HepG2 (cell line): ENCODE measurements around the gene VKORC1L1. TPM values are rescaled to one million over a fixed set of nuclear protein-coding genes. Genes with fewer than 3 reads are reported as not detected.

Experiments
- ATAC-seq: fragments of 200-7000 bp; cut with Tn5 transposase; 3 replicates; pipeline ENCODE4 v1.9.1; 2020; ENCODE audit warnings: mild to moderate bottlenecking, moderate library complexity
- BruUV-seq: library from RNA; stranded (reverse); fragments of 400-500 nt; replicated peaks from 2 replicates; lab custom pipeline; 2021; lab: Mats Ljungman, UMichigan
- CTCF ChIA-PET: fragments of 300-600 bp; formaldehyde crosslinking; extraction: SDS; loops from one replicate; lab custom pipeline; 2021; ENCODE audit warnings: low total read pairs, inconsistent platforms, low intra/inter-chr PET ratio; lab: Yijun Ruan, JAX
- POLR2A ChIA-PET: fragments of 350-600 bp; sonication (Branson Sonifier 250); formaldehyde crosslinking; loops from one replicate; lab custom pipeline; 2020; ENCODE audit warnings: antibody characterized with exemption, inconsistent platforms; lab: Yijun Ruan, JAX
- DNase-seq: peaks from one replicate; pipeline ENCODE4 v3.0.0-alpha.2; 2015; ENCODE audit warnings: low spot score
- FAIRE-seq: peaks from 3 replicates; lab custom pipeline; 2011; peaks lifted over from hg19 to GRCh38; lab: Jason Lieb, UNC
- H2AFZ ChIP-seq: one replicate; pipeline ENCODE4 v1.6.1; 2011; ENCODE audit warnings: low read length, inconsistent platforms
- H3K27ac ChIP-seq: fragments of 300-600 bp; 3 replicates; pipeline ENCODE4 v1.8.0; 2011; ENCODE audit warnings: mixed run types, mild to moderate bottlenecking, mixed read lengths, low read length, inconsistent platforms; ENCODE audit not compliant: insufficient read depth; ENCODE audit errors: extremely low read length
- H3K27me3 ChIP-seq, 2 experiments: fragments of 200-600 bp in 1 of 2; 2 replicates in 1 of 2; 3 replicates in 1 of 2; pipeline versions ENCODE4 v1.6.0 to v1.8.0; 2011; ENCODE audit warnings: low read length in 2 of 2, mild to moderate bottlenecking in 2 of 2, moderate library complexity in 2 of 2, inconsistent platforms in 1 of 2; ENCODE audit not compliant: insufficient read depth in 2 of 2, control insufficient read depth in 1 of 2
- H3K36me3 ChIP-seq, 2 experiments: fragments of 200-600 bp in 1 of 2; replicated peaks in 1 of 2; 2 replicates in 1 of 2; 3 replicates in 1 of 2; pipeline versions ENCODE4 v1.5.1 to v1.8.0; 2011; ENCODE audit warnings: low read length in 2 of 2, inconsistent platforms in 1 of 2; ENCODE audit not compliant: insufficient read depth in 2 of 2, control insufficient read depth in 1 of 2
- H3K4me1 ChIP-seq: 2 replicates; pipeline ENCODE4 v1.5.1; 2012; ENCODE audit warnings: low read length, inconsistent platforms; ENCODE audit not compliant: insufficient read depth
- H3K4me2 ChIP-seq: 2 replicates; pipeline ENCODE4 v1.6.0; 2011; ENCODE audit warnings: low read depth, low read length, inconsistent platforms
- H3K4me3 ChIP-seq, 3 experiments: fragments of 200-600 bp in 1 of 3; sonication (generic), shearing (Covaris generic) in 1 of 3; replicated peaks in 1 of 3; 2 replicates each; pipeline ENCODE4 v1.5.1; 2011 to 2016; ENCODE audit warnings: low read length in 3 of 3, inconsistent platforms in 2 of 3, low read depth in 2 of 3, mild to moderate bottlenecking in 2 of 3, control low read depth in 1 of 3, mixed read lengths in 1 of 3; ENCODE audit not compliant: insufficient read depth in 1 of 3
- H3K79me2 ChIP-seq: one replicate; pipeline ENCODE4 v1.6.1; 2011; ENCODE audit warnings: low read length, inconsistent platforms; ENCODE audit not compliant: insufficient read depth
- H3K9ac ChIP-seq: 2 replicates; pipeline ENCODE4 v1.6.0; 2011; ENCODE audit warnings: mild to moderate bottlenecking, low read depth, low read length, inconsistent platforms; ENCODE audit not compliant: insufficient read depth
- H3K9me3 ChIP-seq: 2 replicates; pipeline ENCODE4 v1.5.1; 2012; ENCODE audit warnings: mild to moderate bottlenecking, low read length
- H4K20me1 ChIP-seq: 2 replicates; pipeline ENCODE4 v1.6.0; 2011; ENCODE audit warnings: inconsistent platforms, mild to moderate bottlenecking, low read length, moderate library complexity; ENCODE audit not compliant: insufficient read depth
- ARID5B ChIP-seq: IDR thresholded peaks from 2 replicates; pipeline ENCODE4 v1.4.0; 2020; ENCODE audit warnings: mild to moderate bottlenecking, missing genetic modification reagents
- ATF1 ChIP-seq: IDR thresholded peaks from 2 replicates; pipeline ENCODE4 v1.6.1; 2016; ENCODE audit warnings: mild to moderate bottlenecking, control low read depth
- BATF2 ChIP-seq: sonication (generic); formaldehyde crosslinking; IDR thresholded peaks from 2 replicates; pipeline ENCODE4 v1.8.0; 2022; ENCODE audit warnings: mild to moderate bottlenecking, missing genetic modification reagents, moderate library complexity
- SAFB2 ChIP-seq: sonication (generic); formaldehyde crosslinking; IDR thresholded peaks from 2 replicates; pipeline ENCODE4 v1.5.1; 2020; ENCODE audit warnings: missing genetic modification reagents, low read depth, mild to moderate bottlenecking, borderline replicate concordance
- ZNF543 ChIP-seq: sonication (generic); formaldehyde crosslinking; IDR thresholded peaks from 2 replicates; pipeline ENCODE4 v1.4.0; 2020; ENCODE audit warnings: mild to moderate bottlenecking, missing genetic modification reagents
- WGBS: methylation state at CpG from one replicate; pipeline ENCODE4 v1.1.6; 2017; ENCODE audit warnings: low lambda C conversion rate; 5-methylcytosine and 5-hydroxymethylcytosine counted together
- in situ Hi-C: cut with HindIII; loops from 2 replicates; pipeline ENCODE4 v1.10.0; 2017; ENCODE audit warnings: low pct_unique_long_range_greater_than_20kb; ENCODE audit not compliant: extremely low pct_ligation_motif_present
- intact Hi-C: fragments of 100-400 bp; cut with micrococcal nuclease; formaldehyde crosslinking; loops from one replicate; pipeline ENCODE4 v1.10.0; 2022; ENCODE audit not compliant: unreplicated experiment
- polyA plus RNA-seq, 8 experiments: library from polyadenylated mRNA; depleted of rRNA in 3 of 8; stranded (reverse) in 7 of 8; unstranded in 1 of 8; fragments of >200 nt; fragmentation: Illumina TruSeq in 4 of 8; extraction: Trizol in 4 of 8; gene quantifications; 2 replicates each; pipeline versions ENCODE4 v1.2.1 to v1.2.3, GENCODE V29; 2011 to 2016; ENCODE audit warnings: low read depth in 4 of 8, missing spikeins in 1 of 8, mixed read lengths in 1 of 8; ENCODE audit not compliant: insufficient read depth in 1 of 8
- total RNA-seq, 5 experiments: library from RNA; depleted of rRNA; stranded (reverse); fragments of >200 nt; fragmentation: Illumina TruSeq; extraction: Trizol; gene quantifications; 2 replicates each; pipeline ENCODE4 v1.2.3, GENCODE V29; 2016; ENCODE audit warnings: low read depth in 1 of 5

VKORC1L1 gene
- total and polyA plus RNA-seq, 2 of the 13 experiments (the other 11 are each of a cell fraction or from before 2014, with no cell fraction given) = 13.9 to 16.5 TPM

GRCh38 chr7:65979583-65980477 is 107.0 kb downstream of the VKORC1L1 start:
- in situ Hi-C loops (no loop called here), intact Hi-C loops (no loop called here)
- Histone ChIP-seq H3K4me1 (peaks cover 29% of the 10 kb centered on the region), H2AFZ (no peak overlapping the region), H4K20me1 (no peaks in the 10 kb centered on the region), H3K79me2 (peaks cover 8% of the 10 kb centered on the region), H3K36me3 (peaks cover 3 to 13% of the 10 kb centered on the region in 2 experiments; a peak in 4 of 5 replicates), H3K9me3 (no peaks in the 10 kb centered on the region), H3K4me2 (no peak overlapping the region), H3K9ac (no peak overlapping the region), H3K4me3 (no peak overlapping the region)
- ATAC-seq = no peak
- BruUV-seq = no TSS peak
- no peak for FAIRE-seq
- DNase-seq = no peak
- ChIA-PET CTCF (no interaction called here), POLR2A (interaction anchor here (0.6 kb wide), 1 partner anchor 96 kb away, joined by 5 read pairs; the partner anchor contains the start of gene ASL)
- 93% methylated on average over 6 of the region's 29 CpGs for WGBS
- TF ChIP-seq ATF1 (CRISPR knock-in tag) (no peak), ZNF543 (no peak), BATF2 (CRISPR knock-in tag) (no peak), ARID5B (CRISPR knock-in tag) (no peak), SAFB2 (CRISPR knock-in tag) (no peak)
- TF ChIP-seq, all 625 proteins: peak for 0
- Histone ChIP-seq H3K27ac (no peak overlapping the region), H3K27me3 (no peaks in the 10 kb centered on the region)
